Fibroblast of peridontal ligament (primary cell): ENCODE results near the gene STMP1.
"Not testable (repeated sequence)": the region's sequence is repeated elsewhere in the genome, so short reads cannot be mapped to it uniquely, and the experiment has no call there.

ENCODE experiments used
- DNase-seq: peaks from one replicate; pipeline ENCODE4 v3.0.0-alpha.2; 2010; ENCODE audit errors: extremely low read depth

STMP1 gene

DNA sequence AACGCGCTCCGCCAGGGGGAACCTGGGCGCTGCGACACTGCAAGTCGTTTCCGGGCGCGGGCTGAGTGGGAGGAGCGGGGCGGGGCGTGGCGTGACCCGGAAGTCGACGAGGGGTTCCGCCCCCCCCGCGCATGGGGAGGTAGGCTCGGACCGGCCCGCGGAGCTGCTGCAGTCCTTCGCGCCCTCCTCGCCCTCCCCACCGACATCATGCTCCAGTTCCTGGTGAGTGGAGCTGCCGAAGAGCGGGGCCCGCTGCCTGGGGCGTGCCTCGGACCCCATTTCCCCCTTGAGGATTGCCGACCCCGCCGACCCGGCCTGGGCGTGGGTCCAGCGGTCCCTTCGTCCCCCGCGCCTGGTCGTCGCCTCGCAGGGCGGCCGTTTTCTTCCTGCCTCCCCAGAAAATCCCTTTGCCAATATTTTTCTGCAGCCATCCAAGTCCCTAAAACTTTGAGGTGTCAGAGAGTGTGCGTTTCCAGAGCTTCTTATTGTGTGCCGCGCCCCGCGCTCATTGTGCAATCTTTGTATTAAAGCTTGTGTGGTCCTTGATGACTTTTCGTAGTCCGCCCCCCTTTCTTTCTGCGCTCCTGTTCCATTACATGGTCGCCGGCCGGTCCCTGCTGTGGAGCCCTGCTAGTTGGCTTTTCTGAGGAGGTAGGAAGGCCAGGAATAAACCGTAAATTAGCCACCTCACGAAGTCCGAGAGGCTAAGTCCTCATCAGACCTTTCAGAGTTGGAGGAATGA is at the start of gene STMP1:
Gene STMP1, plus strand, starts transcription at position 142 of the 742 bp plus-strand sequence.
- DNase-seq, result peak; percentile 92

DNA sequence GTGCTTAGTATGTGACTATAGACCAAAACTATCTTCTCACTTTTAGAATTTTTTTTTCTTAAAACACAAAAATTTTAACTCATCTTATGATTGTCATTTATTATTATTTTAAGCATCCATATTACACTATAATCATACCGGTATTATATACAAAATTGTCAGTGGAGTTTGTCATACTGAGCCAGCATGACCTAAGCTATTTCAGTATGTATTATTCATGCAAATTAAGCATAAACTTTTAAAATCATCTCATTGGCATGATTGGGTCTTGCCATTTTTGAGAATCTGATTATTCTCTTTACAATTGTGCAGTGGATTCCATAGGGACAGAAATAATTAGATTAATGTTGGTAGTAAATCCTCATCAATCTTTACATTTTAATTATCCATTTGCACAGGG is 46.2 kb upstream of the STMP1 start:
- no peak for DNase-seq

DNA sequence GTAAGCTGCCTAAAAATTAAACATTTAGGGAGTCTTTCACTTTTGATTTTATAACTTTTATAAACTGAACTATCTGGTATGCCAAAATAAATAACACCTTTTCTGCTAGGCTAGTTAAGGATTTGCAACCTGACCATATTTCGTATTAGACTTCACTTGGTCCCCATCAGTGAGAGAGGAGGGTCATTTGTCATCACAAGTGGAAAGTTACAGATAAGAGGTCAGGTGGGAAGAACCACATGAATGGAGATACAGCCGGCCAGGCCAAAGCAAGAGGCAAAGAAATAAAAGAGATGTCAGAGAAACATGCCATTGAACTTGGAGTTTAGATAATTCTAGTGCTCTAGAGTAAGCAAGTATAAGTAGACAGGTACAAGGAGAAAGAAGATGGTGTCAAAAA is 44.5 kb upstream of the STMP1 start:
- DNase-seq, result no peak

DNA sequence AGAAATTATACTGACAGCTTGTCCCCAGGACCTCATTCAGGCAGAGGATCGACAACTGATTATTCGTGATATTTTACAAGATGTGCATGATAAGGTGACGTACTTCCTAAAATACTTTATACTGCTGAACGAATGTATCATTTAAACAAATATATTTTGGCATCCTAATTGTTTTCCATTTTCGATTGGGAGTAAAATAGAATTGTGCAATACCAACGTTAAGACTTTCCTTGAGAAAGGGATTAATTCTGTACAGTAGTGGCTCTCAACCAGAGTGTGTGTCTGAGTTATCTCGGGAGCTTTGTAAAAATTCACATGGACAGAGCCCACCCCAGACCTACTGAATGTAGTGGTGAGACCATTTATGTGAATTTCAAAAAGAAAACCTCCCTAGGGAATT is 43.8 kb upstream of the STMP1 start:
- no peak for DNase-seq

DNA sequence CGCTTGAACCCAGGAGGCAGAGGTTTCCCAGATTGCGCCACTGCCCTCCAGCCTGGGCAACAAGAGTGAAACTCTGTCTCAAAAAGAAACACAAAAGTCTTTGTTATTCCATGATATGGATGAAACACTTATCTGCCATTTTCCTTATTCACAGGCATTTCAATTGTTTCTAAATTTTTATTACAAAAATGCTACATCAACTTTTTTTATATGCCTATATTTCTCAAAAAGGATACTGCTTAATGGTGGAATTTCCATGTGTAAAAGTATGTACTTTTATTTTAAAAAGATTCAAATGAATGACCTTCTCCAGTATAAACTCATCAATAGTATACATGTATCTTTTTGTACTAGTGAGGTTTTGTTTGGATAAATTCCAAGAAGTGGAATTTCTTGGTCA is 41.9 kb upstream of the STMP1 start:
- DNase-seq, result peak; percentile 30

DNA sequence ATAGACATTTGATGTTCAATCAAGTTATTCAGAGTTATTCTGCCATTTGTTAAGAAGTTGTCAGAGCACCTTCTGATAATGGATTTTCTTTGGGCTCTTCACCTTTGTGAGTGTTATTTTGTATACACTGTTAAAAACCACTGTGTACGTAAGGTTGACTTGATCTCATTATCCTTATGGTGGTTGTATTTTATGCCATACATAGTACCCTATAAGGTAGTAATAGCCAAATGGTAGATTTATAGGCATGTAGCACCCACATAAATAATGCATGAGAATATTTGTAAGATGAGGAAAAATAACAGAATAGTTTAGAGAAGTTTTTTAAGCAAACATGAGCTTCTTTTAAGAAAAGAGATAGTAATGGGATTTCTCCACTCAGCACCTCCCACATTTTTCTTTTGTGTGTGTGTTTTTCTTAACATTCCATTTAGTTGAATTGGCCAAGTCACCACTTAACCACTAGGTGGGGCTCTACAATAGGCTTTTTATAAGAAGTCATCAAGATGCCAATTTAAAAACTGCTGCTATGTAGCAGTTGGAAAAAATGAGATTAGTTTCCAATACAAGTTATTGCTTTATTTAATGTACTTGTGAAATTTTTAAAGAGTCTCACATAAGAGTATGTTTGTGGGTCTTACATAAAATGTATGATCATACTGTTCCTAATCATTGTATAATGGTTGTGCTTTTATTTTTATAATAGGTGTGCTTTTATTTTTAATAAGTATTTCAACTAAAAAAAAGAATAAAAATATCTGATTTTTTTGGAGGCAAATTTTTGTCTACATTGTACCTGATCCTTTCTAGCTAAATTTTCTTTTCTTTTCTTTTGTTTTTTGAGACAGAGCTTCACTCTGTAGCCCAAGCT is 41.1 kb upstream of the STMP1 start:
- DNase-seq, result peak; percentile 96

DNA sequence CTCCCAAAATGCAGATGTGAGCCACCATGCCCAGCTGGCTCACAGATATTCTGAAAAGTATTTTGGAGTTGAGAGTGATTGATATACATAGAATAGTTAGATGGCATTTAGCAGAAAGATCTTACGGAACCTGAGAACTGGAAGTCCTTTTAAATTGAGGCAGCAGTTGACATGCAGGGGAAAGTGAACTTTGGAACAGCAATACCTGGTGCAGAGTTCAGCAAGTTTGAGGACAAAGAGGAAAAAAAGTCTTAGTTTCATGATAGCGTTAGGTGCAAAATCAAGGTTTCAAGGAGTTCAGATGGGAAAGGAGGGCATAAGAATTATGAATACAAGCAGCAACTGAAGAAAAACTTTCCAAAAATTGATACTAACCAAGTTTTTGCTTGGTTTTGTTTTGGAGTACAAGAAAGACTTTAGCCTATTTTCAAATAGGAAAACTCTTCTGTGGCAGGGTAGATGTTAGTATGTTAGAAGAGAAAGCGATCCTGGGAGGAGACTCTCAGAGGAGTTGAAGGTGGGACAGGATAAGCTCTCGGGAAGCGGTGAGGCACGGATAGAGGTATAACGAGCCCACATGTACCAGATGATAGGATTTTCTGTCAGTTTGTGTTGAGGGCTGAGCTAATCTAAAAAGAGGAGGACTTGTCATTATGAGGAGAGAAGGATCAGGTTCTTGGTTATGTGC is 28.0 kb upstream of the STMP1 start:
- DNase-seq, result no peak

DNA sequence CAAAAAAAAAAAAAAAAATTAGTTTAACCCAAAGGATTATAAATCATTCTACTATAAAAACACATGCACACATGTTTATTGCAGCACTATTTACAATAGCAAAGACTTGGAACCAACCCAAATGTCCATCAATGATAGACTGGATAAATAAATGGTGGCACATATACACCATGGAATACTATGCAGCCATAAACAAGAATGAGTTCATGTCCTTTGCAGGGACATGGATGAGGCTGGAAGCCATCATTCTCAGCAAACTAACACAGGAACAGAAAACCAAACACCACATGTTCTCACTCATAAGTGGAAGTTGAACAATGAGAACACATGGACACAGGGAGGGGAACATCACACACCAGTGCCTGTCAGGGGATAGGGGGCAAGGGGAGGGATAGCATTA is 22.6 kb upstream of the STMP1 start:
- not testable (repeated sequence) for DNase-seq

DNA sequence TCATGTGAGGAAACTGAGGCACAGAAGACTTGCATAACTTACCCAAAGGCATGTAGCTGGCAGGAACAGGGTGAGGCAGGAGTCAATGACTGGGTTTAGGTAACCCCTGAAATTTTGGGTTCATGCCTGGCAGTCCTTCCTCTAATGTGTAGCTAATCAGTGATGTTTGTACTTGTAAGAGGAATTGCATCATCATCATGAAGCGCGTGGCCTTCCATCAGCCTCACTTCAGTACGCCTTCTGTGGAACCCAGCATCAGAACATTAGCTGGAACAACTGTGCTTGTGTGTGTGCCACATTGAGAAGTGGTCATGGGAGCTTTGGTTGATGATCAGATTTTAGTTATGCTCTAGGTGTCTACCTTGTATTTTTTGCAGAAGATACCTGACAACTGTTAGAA is 18.2 kb upstream of the STMP1 start:
- DNase-seq, result no peak

DNA sequence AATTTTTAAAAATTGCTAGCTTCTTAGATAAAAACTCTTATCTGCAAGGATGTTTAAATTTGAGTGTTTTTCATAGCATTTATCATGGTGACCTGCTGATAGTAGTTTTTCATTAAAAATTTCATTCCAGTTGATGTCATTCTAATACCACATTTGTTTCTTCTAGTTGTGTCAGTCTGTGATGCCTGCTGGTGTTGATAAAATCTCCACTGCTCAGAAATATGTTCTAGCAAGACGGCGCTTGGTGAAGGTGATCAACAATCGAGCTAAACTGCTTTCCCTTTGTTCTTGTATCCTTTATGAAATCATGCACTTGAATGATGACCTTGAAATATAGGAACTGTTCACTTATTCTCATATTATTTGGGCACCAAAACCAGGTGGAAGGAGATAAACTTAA is 17.6 kb upstream of the STMP1 start:
- DNase-seq, result no peak

DNA sequence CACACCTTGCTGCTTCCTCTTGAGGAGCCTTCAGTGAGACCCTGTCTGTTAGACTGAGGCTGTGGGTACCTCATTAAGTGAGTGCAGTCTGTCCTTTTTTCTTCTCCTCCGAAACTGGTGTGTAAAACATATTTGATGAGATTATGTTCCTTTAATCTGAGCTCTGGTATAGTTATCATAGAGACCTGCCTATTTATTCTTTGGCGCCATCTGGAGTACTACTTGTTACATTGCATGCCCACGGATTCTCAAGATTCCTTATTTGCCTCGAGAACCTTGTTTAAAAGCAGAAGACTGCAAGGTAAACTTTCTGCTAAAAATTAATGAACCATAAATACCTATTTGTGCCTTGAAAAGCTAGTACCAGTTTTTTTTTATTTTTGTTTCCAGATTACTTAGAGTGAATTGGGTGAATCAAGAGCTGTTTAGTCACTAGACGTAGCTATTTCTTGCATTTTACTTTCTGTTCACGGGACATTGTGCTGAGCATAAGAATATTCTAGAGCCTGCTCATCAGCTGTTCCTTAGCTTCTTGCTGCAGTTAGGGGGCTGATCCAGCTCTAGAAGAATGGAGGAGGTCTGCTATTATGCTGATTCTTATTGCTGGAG is 16.9 kb upstream of the STMP1 start:
- peak; percentile 77 for DNase-seq

DNA sequence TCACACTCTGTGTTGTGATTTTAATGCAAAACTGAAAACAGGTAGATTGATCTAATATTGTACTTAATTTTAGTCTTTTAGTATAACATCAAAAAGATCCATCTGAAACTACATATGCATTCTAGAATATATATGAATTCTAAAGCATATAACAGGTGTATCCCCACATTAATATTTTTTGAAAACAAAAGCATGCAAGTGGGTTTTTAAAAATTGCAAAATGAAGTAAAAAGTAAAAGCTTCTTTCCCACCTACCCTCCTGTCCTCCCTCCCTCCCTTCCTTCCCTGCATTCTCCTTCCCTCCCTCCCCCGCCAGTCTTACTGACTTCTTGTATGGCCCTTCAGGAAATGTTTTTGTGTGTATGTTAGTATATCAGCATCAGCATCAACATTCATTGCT is 14.6 kb upstream of the STMP1 start:
- no peak for DNase-seq

DNA sequence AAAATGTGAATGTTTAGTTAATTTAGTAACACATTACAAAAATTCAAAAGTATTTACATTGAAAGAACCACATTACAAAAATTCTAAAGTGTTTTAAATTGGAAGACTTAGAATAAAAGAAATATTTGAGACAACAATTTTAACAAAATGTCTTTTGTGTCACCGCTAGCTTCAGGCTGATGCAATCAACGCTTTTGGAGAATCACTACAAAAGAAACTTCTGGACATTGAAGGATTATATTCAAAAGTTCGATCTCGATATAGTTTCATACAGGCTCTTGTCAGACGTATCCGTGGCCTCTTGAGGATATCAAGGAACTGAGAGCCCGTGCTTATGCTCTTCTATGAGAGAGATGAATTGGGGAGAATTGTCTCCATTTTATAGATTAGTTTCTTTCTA is 14.1 kb upstream of the STMP1 start:
- no peak for DNase-seq

DNA sequence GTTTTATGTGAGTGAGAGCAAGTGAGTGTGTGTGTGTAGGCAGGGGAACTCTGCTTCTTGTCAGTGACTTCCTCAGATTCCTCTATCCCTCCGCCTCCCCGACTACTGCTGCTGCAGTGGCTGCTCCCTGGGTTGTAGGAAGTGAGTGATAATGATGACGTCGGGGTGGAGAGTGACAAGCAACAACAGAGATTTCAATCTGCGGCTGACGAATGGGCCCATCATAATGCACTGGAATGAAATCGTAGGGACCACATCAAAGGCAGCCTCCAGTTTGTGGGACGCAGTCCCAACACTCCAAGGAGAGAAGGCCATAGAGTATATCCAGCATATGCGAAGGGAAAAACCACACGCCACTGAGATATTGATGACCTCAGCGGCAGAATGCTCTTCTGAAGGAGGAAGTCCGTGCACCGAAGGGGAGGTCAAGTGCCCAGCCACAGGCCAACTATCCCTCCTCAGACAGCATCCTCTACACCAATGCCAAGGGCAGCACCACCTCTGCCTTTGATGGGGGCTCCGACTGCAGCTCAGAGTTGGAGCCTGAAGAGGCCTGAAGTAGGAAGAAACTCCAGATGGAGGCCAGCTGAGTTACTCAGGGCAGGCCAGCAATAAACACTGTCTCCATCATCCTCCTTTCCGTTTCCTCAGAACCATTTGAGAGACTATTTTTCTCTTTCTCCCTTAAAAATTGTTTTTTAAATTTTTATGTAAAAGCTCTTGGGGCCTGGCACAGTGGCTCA is 11.3 kb upstream of the STMP1 start:
- DNase-seq, result peak; percentile 67

DNA sequence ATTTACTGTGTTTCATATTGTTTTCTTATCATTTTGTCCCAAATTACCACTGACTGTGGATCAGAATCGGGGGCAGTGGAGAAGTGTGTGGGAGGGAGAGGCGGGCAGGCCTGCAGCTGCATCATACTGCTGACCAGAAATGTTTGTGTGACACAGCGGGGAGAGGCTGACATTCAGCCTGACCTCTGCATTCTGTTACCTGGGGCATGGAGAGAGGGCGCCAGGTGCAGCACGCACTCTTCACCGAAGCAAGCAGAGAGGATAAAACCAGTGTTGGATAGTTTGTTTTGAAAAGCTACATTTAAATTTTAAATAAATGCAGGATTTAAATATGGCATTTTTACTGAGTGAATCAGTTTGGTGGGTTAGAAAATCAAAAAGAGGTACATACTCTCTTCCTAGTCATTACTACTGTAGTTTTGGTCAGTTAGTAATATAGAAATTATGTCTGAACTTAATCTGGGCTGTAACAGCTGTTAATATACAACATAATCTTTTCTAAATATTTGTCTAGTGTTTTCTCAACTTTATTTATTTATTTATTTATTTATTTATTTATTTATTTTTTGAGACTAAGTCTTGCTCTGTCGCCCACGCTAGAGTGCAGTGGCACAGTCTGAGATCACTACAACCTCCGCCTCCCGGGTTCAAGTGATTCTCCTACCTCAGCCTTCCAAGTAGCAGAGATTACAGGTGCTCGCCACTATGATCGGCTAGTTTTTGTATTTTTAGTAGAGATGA is 8.8 kb upstream of the STMP1 start:
- no peak for DNase-seq

DNA sequence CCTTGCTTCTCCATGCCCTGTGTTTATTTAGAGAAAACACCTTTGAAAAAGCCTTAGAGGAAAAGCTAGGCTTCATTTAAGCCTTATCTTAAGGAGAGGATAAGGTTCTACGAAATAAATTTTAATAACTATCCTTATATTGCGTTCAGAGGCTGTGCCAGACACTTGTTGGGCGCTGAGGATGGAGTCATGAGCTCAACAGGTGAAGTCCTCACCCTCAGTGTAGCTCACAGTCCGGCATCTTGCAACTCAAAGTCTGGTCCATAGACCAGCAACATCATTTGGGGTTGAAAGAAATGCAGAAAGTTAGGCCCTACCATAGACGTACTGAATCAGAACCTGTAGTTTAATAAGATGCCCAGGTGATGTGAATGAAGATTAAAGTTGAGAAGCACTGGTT is 3.8 kb upstream of the STMP1 start:
- DNase-seq, result no peak

DNA sequence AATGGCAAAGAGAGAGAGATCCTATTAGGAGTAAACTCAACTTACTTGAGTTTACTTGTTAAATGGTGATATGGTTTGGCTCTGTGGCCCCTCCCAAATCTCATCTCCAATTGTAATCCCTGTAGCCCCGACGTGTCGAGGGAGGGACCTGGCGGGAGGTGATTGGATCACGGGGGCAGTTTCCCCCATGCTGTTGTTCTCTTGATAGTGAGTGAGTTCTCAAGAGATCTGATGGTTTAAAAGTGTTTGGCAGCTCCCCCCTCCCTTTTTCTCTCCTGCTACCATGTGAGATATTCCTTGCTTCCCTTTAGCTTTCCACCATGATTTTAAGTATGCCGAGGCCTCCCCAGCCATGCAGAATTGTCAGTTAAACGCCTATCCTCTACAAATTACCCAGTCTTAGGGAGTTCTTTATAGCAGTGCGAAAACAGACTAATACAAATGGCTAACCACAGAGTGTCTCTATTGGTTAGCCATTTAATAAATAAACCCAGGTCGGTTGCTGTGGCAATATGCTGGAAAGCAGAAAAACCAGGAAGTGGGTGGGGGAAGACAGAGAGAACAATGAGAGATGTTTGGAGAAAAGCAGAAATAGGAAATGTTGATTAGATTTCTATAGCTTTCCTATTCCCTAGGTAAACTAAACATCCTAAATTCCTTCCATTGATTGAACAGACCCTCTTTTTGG is 3.0 kb upstream of the STMP1 start:
- DNase-seq, result no peak

DNA sequence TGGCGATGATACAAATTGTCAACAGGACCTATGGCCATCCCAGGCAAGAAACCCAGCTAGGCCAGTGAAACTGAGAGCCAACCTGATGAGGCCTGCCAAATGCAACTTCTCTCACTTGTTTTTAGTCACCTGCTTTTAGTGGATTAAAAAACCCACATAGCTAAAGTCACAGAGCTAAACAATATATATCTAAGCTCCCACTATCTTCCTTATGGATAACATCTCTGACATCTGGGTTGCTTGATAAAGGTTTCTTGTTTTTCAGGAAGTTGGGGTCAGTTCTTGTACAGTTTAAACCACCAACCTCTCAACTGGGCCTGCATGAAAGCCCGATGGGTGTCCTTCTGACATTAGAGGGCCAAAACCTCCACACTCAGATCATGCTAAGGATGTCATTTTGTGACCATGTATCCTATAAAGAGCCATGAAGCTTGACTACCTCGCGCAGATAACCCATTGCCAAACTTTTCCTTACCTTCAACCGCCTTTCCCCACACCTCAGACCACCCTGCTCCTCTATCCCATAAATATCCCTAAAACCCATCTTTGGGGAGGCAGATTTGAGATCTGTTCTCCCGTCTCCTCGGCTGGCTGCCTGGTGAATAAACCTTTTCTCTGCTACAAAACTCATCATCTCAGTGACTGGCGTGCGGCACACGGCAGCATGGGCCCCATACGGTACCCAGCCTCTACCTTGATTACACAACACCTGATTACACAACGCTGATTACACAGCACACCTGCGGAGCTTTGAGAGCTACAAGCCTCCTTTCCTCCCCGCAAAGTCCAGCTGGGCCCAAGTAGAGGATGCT is 797 bp upstream of the STMP1 start:
- DNase-seq, result no peak

DNA sequence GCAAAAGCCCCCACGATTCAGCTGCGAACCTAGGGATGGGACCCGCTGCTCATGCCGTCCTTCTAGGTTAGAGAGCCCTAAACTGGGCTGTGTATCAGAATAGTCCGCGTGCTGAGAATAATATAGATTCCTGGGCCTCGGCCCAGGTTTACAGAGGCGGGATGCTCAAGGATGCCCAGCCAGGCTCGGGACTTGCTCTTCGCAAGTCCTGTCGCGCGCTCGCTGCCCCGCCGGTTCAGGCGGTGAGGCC is 266 bp upstream of the STMP1 start:
- no peak for DNase-seq
